GM19193 (cell line): Measurements from ENCODE around the gene ZNF366.

Source experiments
- POLR2A ChIP-seq: IDR thresholded peaks from 4 replicates; pipeline ENCODE4 v1.6.1; 2011; ENCODE audit not compliant: insufficient read depth, insufficient read length; ENCODE audit errors: extremely low read depth

The ZNF366 gene

GRCh38 chr5:72402381-72402890 lies 104.8 kb downstream of the ZNF366 start:
- TF ChIP-seq POLR2A = no peak

- no peak for TF ChIP-seq POLR2A
These were observed 106.3 kb downstream of the ZNF366 start for GRCh38 chr5:72400950-72401349.

GRCh38 chr5:72397836-72398235 lies 109.4 kb downstream of the ZNF366 start:
- no peak for TF ChIP-seq POLR2A

GRCh38 chr5:72394688-72395087 lies 112.5 kb downstream of the ZNF366 start:
- TF ChIP-seq POLR2A = no peak

- TF ChIP-seq POLR2A = no peak
These were observed 114.2 kb downstream of the ZNF366 start for GRCh38 chr5:72393052-72393451.
